SH-SY5Y (cell line): ENCODE data around the gene PAPLN.

Experiments used
- GATA2 ChIP-seq: IDR thresholded peaks from 2 replicates; pipeline ENCODE4 v1.6.1; 2011; ENCODE audit warnings: mild to moderate bottlenecking, low read depth, low read length
- GATA3 ChIP-seq: IDR thresholded peaks from 2 replicates; pipeline ENCODE4 v1.6.1; 2011; ENCODE audit warnings: low read depth, mild to moderate bottlenecking, low read length, moderate library complexity

PAPLN gene

DNA sequence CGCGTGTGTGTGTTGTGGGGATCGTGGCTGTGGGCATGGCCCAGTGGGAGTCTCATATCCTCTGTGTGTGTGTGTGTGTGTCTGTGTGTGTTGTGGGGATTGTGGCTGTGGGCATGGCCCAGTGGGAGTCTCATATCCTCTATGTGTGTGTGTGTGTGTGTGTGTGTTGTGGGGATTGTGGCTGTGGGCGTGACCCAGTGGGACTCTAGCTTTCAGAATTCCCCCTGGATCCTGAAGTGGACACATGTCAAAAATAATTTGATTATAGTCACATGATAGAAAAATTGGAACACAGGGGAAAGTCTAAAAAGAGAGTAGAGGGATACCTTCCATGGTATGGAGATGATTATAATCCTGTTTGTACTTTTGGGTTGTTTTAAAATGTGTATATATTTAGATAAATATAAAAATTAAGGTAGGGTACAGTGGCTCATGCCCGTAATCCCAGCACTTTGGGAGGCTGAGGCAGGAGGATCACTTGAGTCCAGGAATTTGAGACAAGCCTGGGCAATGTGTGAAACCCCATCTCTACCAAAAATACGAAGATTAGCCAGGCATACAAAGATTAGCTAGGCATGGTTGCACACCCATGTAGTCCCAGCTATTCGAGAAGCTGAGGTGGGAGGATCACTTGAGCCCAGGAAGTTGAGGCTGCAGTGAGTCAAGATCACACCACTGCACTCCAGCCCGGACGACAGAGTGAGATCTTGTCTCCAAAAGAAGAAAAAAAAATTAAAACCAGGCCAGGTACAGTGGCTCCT is 11.0 kb downstream of the PAPLN start:
- TF ChIP-seq GATA3 (no peak), GATA2 (no peak)

DNA sequence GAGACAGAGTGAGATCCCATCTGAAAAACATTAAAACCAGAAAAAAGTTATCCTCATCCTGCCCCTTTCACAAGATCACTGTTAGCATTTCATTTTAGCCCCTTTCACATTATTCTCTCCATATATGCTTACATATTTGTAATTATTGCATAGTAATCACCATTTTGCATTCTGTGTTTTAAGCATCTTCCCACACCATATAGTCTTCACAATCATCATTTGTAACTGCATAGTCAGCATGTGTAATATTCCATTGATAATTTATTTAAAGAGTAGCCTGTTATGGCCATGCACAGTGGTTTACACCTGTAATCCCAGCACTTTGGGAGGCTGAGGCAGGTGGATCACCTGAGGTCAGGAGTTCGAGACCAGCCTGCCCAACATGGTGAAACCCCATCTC is 11.8 kb downstream of the PAPLN start:
- TF ChIP-seq GATA3 (no peak), GATA2 (no peak)

DNA sequence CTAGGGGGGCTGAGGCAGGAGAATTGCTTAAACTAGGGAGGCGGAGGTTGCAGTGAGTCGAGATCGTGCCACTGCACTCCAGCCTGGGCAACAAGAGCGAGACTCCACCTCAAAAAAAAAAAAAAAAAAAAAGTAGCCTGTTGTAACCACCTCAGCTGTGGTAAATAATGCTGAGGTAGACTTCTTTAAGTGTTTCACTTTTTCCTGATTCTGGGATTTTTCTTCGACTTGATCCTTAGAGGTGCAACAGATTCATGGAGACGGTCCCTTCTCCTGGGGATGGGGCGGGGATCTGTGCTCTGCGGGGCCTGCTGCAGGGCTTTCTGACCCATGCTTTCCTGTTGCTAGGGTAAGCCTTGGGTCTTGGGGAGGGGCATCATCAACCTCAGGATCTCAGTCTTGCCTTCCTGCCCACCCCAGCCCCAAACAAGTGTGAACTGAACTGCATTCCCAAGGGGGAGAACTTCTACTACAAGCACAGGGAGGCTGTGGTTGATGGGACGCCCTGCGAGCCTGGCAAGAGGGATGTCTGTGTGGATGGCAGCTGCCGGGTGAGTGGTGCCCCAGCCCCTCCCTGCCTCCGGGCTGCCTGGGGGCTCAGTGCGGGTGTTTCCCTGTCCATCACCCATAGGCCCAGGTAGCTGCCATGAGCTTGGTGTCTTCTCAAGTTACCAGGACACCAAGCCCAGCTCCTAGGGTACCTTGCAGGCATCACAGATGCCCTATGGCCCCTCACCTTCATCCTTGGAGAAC is 12.4 kb downstream of the PAPLN start:
- no peak for TF ChIP-seq GATA3
- no peak for TF ChIP-seq GATA2

- TF ChIP-seq GATA2 (no peak), GATA3 (no peak)
Observed at GRCh38 chr14:73250317-73250713, 13.0 kb downstream of the PAPLN start.

DNA sequence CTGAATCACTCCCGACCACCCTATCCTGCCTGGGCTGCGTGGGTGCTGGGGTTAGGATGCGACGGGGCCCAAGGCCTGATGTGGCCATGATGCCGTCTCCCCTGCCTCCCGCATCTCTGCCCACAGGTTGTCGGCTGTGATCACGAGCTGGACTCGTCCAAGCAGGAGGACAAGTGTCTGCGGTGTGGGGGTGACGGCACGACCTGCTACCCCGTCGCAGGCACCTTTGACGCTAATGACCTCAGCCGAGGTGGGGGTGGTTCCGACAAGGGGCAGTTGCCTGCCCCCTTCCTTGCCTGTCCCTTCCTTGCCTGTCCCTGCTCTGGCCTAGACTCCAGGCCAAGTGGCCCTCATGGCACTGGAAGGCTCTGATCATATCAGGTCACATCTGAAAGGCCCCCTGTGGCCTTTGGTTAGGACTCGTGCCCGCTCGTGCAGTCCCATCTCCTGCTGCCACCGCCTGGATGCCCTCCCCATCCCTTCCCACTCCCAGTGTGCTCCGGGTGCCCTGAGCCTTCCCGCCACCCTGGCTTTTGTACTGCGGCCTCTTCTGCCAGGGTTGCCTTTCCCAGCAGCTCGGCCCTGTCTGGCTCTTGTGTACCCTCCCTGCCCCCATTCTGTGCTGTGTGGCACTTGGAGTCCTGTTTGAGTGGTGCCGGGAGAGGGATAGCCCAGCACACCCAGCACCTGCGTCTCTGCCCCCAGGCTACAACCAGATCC is 13.6 kb downstream of the PAPLN start:
- TF ChIP-seq GATA2, result no peak
- no peak for TF ChIP-seq GATA3

GRCh38 chr14:73251516-73252215 is 14.4 kb downstream of the PAPLN start:
- TF ChIP-seq GATA2 (no peak), GATA3 (no peak)

GRCh38 chr14:73252491-73253322 is 15.4 kb downstream of the PAPLN start:
- TF ChIP-seq GATA3, result no peak
- TF ChIP-seq GATA2, result no peak

GRCh38 chr14:73253323-73253610 is 16.0 kb downstream of the PAPLN start:
- TF ChIP-seq GATA3 (no peak), GATA2 (no peak)

DNA sequence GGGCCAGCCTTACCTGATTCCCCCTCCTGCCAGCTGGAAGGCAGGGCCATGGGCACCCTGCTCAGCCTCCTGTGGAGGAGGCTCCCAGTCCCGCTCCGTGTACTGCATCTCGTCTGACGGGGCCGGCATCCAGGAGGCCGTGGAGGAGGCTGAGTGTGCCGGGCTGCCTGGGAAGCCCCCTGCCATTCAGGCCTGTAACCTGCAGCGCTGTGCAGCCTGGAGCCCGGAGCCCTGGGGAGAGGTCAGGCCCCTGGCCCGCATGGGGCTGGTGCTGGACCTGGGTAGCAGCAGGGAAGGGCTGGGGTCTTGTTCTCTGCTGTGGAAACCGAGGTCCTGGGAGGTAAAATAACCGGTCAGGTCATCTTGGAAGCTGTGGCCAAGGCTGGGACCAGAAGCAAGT is 16.4 kb downstream of the PAPLN start:
- TF ChIP-seq GATA3, result no peak
- TF ChIP-seq GATA2, result no peak

- TF ChIP-seq GATA2 (no peak), GATA3 (no peak)
Observed at GRCh38 chr14:73254247-73255004, 17.1 kb downstream of the PAPLN start.

- no peak for TF ChIP-seq GATA2
- TF ChIP-seq GATA3, result no peak
Observed at GRCh38 chr14:73255005-73255400, 17.7 kb downstream of the PAPLN start.

DNA sequence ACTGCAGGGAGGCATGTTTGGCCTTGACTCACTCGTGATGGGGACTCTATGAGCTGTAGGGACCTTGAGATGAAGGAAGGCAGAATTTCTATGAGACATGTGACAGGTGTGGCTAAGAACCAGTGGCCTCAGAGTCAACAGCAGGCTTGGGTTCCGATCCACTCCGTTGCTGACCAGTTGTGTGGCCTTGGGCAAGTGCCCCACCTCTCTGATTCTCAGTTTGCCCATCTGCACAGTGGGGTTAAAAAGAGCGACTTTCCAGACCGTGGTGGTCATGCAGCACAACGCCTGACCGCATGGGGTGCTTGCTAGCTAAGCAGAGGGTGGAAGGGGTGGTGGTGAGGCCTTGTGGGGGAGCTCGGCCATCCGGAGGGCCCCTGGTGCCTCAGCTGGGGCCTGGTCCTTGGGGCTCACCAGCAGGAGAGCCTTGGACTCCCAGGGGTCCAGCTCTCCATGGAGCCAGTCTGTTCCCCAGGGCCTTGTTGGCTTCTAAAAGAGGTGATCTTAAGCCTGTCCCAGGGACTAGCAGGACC is 18.5 kb downstream of the PAPLN start:
- TF ChIP-seq GATA2 (no peak), GATA3 (no peak)

- TF ChIP-seq GATA2 (no peak), GATA3 (no peak)
Observed at GRCh38 chr14:73258076-73258475, 20.8 kb downstream of the PAPLN start.
